Keratinocyte (primary cell): ENCODE results near the gene MINDY1. TPM values are rescaled to one million over a fixed set of nuclear protein-coding genes. Genes with fewer than 3 reads are reported as not detected.

Source experiments
- DNase-seq: peaks from one replicate; pipeline ENCODE4 v3.0.0-alpha.2; 2011; ENCODE audit warnings: low read depth, missing footprints, low spot score
- FAIRE-seq: peaks from 2 replicates; lab custom pipeline; 2011; peaks lifted over from hg19 to GRCh38; lab: Jason Lieb, UNC
- H2AFZ ChIP-seq: 2 replicates; pipeline ENCODE4 v1.6.0; 2012; ENCODE audit warnings: low read length, control low read depth, inconsistent platforms; ENCODE audit not compliant: control insufficient read depth
- H3K27ac ChIP-seq: 2 replicates; pipeline ENCODE4 v1.5.1; 2011; ENCODE audit warnings: low read length; ENCODE audit not compliant: control insufficient read depth, insufficient read depth
- H3K27me3 ChIP-seq: 3 replicates; pipeline ENCODE4 v1.6.0; 2011; ENCODE audit warnings: low read length; ENCODE audit not compliant: control insufficient read depth, insufficient read depth; ENCODE audit errors: extremely low read depth
- H3K36me3 ChIP-seq, 2 experiments: 2 replicates in 1 of 2; 3 replicates in 1 of 2; pipeline ENCODE4 v1.5.1; 2011; ENCODE audit warnings: low read length in 2 of 2, mild to moderate bottlenecking in 1 of 2; ENCODE audit not compliant: control insufficient read depth in 2 of 2, insufficient read depth in 2 of 2; ENCODE audit errors: extremely low read depth in 1 of 2
- H3K4me1 ChIP-seq: 3 replicates; pipeline ENCODE4 v1.5.1; 2011; ENCODE audit warnings: low read length; ENCODE audit not compliant: control insufficient read depth, insufficient read depth; ENCODE audit errors: extremely low read depth
- H3K4me2 ChIP-seq: 3 replicates; pipeline ENCODE4 v1.6.0; 2011; ENCODE audit warnings: low read depth, low read length; ENCODE audit not compliant: control insufficient read depth, insufficient read depth; ENCODE audit errors: extremely low read depth
- H3K4me3 ChIP-seq, 3 experiments: fragments of 200-600 bp in 1 of 3; sonication (generic) in 1 of 3; 2 replicates in 2 of 3; 3 replicates in 1 of 3; pipeline ENCODE4 v1.5.1; 2011 to 2016; ENCODE audit warnings: low read length in 3 of 3, mild to moderate bottlenecking in 3 of 3, control low read depth in 2 of 3, inconsistent platforms in 1 of 3, low read depth in 1 of 3, mixed read lengths in 1 of 3, mixed run types in 1 of 3, moderate library complexity in 1 of 3; ENCODE audit not compliant: control insufficient read depth in 2 of 3, insufficient read depth in 2 of 3; ENCODE audit errors: extremely low read depth in 1 of 3
- H3K79me2 ChIP-seq: 2 replicates; pipeline ENCODE4 v1.6.0; 2012; ENCODE audit warnings: low read length; ENCODE audit not compliant: control insufficient read depth, insufficient read depth
- H3K9ac ChIP-seq: 3 replicates; pipeline ENCODE4 v1.6.0; 2011; ENCODE audit warnings: low read length; ENCODE audit not compliant: control insufficient read depth, insufficient read depth; ENCODE audit errors: extremely low read depth
- H3K9me1 ChIP-seq: 3 replicates; pipeline ENCODE4 v1.6.0; 2011; ENCODE audit warnings: low read length; ENCODE audit not compliant: control insufficient read depth, insufficient read depth; ENCODE audit errors: extremely low read depth
- H3K9me3 ChIP-seq: 2 replicates; pipeline ENCODE4 v1.5.1; 2012; ENCODE audit warnings: low read depth, low read length; ENCODE audit not compliant: control insufficient read depth
- H4K20me1 ChIP-seq: 3 replicates; pipeline ENCODE4 v1.6.0; 2011; ENCODE audit warnings: low read length; ENCODE audit not compliant: control insufficient read depth, insufficient read depth; ENCODE audit errors: extremely low read depth
- EZH2 ChIP-seq: IDR thresholded peaks from one replicate; pipeline ENCODE4 v1.6.1; 2012; ENCODE audit warnings: inconsistent platforms, mild to moderate bottlenecking, low read length, moderate library complexity
- dilution Hi-C: fragments of 300-500 bp; cut with MboI; formaldehyde crosslinking; loops from one replicate; pipeline ENCODE4 v1.7.0; 2020; ENCODE audit warnings: low sequenced_read_pairs; ENCODE audit not compliant: extremely low pct_ligation_motif_present
- polyA plus RNA-seq, 5 experiments: library from polyadenylated mRNA; depleted of rRNA in 3 of 5; stranded (reverse) in 3 of 5; stranded (forward) in 1 of 5; unstranded in 1 of 5; fragments of >200 nt; gene quantifications; 1 replicate in 1 of 5; 2 replicates in 3 of 5; 3 replicates in 1 of 5; pipeline versions ENCODE4 v1.2.1 to v1.2.3, GENCODE V29; 2011 to 2012; ENCODE audit warnings: missing spikeins in 2 of 5, low read depth in 1 of 5, low replicate concordance in 1 of 5
- TF ChIP-seq, protein P1 (sequence below), 3 experiments: IDR thresholded peaks in 1 of 3; conservative IDR thresholded peaks in 1 of 3; optimal IDR thresholded peaks in 1 of 3; 2 replicates in 2 of 3; 3 replicates in 1 of 3; pipeline versions ENCODE3 to v1.5.1; 2011; ENCODE audit warnings: low read length in 3 of 3, mild to moderate bottlenecking in 3 of 3, moderate library complexity in 2 of 3, control low read depth in 1 of 3, inconsistent platforms in 1 of 3; ENCODE audit not compliant: insufficient read depth in 2 of 3; ENCODE audit errors: extremely low read depth in 1 of 3

The MINDY1 gene
- polyA plus RNA-seq, 1 donor (not counting 4 experiments of a cell fraction or from before 2014, with no cell fraction given), result 11.2 TPM

DNA sequence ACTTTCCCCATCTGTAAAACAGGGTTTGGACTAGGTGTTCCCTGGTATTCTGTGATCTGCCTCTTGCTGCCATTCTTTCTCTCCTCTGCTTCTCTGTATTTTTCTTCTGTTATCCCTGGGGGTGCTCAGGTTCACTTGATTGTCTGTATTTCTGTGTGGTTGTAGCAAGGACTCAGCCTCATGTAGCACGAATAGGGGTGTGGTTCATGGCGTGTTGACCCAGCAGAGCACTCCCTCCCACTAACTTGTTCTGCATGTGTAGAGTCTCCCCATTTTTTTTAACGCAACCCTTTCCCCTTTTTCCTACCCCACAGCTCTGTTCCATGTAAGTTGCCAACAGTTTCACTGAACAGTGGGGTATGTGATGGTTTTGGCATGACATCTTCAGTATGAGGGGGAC is 28.5 kb upstream of the MINDY1 start:
- no peak for FAIRE-seq
- dilution Hi-C loops, result no loop called here

DNA sequence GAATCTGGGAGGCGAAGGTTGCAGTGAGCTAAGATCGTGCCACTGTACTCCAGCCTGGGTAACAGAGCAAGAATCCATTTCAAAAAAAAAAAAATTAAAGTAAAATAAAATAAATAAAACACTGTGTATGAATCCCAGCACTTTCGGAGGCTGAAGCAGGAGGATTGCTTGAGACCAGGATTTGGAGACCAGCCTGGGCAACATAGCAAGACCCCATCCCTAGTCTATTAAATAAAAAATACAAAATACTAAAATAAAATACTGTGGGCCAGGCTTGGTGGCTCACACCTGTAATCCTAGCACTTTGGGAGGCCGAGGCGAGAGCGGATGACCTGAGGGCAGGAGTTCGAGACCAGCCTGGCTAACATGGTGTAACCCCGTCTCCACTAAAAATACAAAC is 25.5 kb upstream of the MINDY1 start:
- Histone ChIP-seq H3K27ac (no peak overlapping the region), H3K4me1 (peaks cover 19% of the 10 kb centered on the region), H3K79me2 (no peaks in the 10 kb centered on the region), H3K9me1 (no peaks in the 10 kb centered on the region), H3K9ac (no peak overlapping the region), H3K4me2 (no peak overlapping the region), H3K4me3 (no peak overlapping the region), H3K27me3 (no peaks in the 10 kb centered on the region), H2AFZ (no peak overlapping the region), H4K20me1 (no peaks in the 10 kb centered on the region), H3K9me3 (no peaks in the 10 kb centered on the region), H3K36me3 (peaks cover 2 to 14% of the 10 kb centered on the region in 2 experiments)
- no peak for DNase-seq
- FAIRE-seq, result no peak
- dilution Hi-C loops, result no loop called here
- no peak for TF ChIP-seq EZH2
- TF ChIP-seq, protein P1, sequence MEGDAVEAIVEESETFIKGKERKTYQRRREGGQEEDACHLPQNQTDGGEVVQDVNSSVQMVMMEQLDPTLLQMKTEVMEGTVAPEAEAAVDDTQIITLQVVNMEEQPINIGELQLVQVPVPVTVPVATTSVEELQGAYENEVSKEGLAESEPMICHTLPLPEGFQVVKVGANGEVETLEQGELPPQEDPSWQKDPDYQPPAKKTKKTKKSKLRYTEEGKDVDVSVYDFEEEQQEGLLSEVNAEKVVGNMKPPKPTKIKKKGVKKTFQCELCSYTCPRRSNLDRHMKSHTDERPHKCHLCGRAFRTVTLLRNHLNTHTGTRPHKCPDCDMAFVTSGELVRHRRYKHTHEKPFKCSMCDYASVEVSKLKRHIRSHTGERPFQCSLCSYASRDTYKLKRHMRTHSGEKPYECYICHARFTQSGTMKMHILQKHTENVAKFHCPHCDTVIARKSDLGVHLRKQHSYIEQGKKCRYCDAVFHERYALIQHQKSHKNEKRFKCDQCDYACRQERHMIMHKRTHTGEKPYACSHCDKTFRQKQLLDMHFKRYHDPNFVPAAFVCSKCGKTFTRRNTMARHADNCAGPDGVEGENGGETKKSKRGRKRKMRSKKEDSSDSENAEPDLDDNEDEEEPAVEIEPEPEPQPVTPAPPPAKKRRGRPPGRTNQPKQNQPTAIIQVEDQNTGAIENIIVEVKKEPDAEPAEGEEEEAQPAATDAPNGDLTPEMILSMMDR (optimal IDR thresholded peaks at IDR 0.05 in 1 of 3, IDR thresholded peaks at IDR 0.05 in 1 of 3, conservative IDR thresholded peaks at IDR 0.05 in 1 of 3; ENCODE audit: extremely low read depth in 1 of 3, insufficient read depth in 2 of 3, low read length in 3 of 3), result no peak

More for the DNA sequence above, 28.5 kb upstream of the MINDY1 start:
- Histone ChIP-seq H4K20me1 (no peaks in the 10 kb centered on the region), H3K9me1 (no peaks in the 10 kb centered on the region), H3K36me3 (peaks cover 0 to 4% of the 10 kb centered on the region in 2 experiments), H3K27ac (no peak overlapping the region), H3K9me3 (no peaks in the 10 kb centered on the region), H3K4me1 (peaks cover 19% of the 10 kb centered on the region), H3K9ac (no peak overlapping the region), H3K4me2 (no peak overlapping the region), H2AFZ (no peak overlapping the region), H3K4me3 (no peak overlapping the region), H3K79me2 (no peaks in the 10 kb centered on the region), H3K27me3 (no peaks in the 10 kb centered on the region)
- TF ChIP-seq, protein P1 (optimal IDR thresholded peaks at IDR 0.05 in 1 of 3, IDR thresholded peaks at IDR 0.05 in 1 of 3, conservative IDR thresholded peaks at IDR 0.05 in 1 of 3; ENCODE audit: extremely low read depth in 1 of 3, insufficient read depth in 2 of 3, low read length in 3 of 3), result no peak
- TF ChIP-seq EZH2, result no peak
- DNase-seq, result no peak
